Activated CD8-positive, alpha-beta memory T cell treated with anti-CD3 and anti-CD28 coated beads for 48 hours (primary cell): ENCODE data around the gene BRME1.

Experiments
- DNase-seq, 3 experiments: peaks; one replicate each; pipeline ENCODE4 v3.0.0-alpha.2; 2020; ENCODE audit warnings: low read depth in 2 of 3, low spot score in 2 of 3

Gene BRME1

GRCh38 chr19:13888281-13888680 lies 17.6 kb downstream of the BRME1 start:
- DNase-seq, result no peak

DNA sequence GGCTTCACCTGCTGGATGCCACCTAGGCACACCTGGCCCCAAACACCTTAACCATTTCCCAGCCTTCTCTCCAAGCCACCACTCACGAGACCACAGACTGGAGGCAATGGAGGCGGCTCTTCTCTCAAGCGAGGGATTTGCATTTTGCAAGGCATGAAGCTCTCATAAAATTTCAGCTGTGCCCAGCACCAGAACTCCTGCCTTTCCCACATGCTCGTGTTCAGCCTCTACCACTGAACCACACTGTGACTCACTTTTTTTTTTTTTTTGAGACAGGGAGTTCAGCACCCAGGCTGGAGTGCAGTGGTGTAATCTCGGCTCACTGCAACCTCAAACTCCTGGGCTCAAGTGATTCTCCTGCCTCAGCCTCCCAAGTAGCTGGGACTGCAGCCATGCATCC lies 18.4 kb downstream of the BRME1 start:
- no peak for DNase-seq

- no peak for DNase-seq
Observed at GRCh38 chr19:13887018-13887436, 18.9 kb downstream of the BRME1 start.

DNA sequence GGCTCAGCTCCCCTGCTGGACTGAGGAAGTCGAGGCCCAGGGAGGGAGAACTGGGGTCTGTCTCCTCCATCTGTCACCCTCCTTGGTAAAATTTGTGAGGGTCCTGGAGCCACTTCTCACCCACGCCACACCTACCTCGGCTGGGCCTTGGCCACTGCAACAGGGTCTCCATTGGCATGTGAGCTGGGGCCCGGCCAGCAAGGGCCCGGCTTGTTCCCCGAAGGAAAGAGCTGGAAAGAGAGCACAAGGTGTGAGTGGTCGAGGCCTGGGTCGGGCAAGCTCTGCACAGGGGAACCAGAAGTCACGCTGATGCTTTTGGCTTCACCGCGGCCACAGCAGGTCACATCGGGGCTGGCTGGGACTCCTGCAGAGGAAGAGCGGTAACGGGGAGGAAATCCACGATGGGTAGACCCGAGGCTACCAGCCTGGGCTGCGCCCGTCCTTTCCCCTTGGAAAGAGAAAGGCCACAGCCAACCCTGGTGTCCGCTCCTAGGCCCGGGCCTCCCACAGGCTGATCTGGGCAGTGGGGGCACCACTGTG lies 20.0 kb downstream of the BRME1 start:
- no peak for DNase-seq

GRCh38 chr19:13884726-13885591 lies 21.0 kb downstream of the BRME1 start:
- DNase-seq, result no peak

DNA sequence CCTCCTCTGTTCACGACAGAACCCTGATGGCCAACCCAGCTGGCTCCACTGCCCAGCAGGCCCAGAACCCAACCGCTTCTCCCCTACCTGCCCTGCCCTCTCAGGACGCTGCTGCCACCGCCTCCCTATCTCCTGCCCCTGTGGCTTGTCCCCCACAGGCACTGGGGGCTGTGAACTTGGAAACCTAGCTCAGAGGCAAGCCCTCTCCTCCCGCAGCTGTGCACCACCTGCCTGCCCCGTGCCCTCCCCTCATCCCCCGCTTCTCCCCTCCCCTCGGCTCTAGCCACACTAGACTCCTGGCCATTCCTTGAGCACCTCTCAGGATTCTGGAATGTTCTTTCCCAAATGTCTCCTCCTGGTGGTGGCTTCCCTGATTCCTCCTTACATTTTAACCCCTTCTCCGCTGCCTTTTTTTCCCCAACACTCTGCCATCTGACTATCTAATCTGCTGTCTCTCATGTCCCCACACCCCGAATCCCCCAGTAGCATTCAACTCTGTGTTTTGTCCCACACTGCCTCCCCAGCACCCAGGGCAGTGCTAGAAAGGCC lies 22.3 kb downstream of the BRME1 start:
- DNase-seq, result no peak

DNA sequence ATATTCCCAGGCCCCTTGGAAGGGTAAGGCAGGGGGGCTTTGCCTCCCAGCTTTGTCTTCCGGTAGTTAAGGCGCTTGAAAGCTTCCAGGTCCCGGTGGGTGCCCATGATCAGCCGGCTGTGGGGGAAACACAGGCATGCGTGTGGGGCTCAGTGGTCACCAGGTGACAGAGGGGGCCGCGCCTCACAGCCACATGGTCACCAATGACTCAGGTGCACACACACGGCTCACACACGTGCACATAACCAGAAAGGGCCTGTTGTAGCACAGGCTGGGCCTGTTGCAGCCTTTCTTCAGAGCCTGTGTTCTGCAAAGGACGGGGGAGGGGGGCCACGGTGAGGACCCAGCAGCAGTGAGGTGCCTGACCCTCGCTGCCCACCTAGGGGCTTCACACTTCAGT lies 23.1 kb downstream of the BRME1 start:
- DNase-seq, result no peak

DNA sequence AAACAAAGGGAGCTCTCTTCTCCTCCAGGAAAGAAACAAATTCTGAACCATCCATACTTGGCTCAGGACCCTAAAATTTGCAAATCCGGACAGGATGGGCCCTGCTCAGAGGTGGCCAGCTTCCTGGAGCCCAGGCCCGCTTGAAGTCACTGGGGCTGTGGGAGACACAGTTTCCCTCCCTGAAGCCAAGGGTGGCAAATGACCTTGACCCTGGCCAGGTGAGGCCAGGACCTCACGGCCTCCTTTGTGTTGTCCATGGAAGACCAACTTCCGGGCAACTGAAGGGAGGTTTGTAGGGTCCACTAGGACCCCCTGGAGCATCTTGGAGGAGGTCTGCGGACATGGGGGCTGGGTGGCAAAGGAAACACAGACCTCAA lies 23.5 kb downstream of the BRME1 start:
- no peak for DNase-seq

DNA sequence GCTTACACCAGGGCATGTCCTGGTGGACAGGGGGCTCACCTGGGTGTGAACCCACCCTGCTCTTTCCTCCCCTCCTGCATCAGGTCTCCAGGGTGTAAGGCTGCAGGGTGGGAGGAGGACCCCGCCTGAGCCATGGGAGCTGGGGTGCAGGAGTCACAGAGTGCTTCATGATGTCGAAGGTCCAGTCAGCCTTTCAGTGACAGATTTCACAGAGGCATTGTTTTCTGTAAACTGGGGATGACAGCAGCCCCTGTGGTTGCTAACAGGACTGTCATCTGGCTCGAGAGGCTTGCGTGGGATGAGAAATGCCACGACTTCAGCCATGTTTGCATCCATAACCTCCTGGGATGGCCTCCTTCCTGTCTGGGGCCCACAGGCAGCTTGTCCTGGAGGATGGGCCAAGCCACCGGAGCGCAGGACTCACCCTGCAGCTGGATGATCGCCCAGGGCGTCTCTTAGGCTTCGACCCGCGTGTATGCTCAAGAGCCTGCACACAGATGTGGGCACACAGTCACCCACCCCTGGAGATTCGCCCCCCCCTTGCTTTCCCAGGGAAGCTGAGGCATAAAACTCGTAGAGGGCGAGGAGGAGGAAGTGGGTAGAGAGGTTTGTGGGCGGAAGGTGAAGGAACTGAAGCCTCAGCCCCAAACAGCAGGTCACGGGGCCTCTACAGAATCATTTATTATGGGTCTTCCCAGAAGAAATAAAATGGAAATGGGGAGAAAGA lies 24.1 kb downstream of the BRME1 start:
- no peak for DNase-seq

- no peak for DNase-seq
Observed at GRCh38 chr19:13881251-13881691, 24.6 kb downstream of the BRME1 start.

- peak; percentile 98 to 99 (median 98) for DNase-seq
Observed at GRCh38 chr19:13880059-13881043, 25.6 kb downstream of the BRME1 start.

DNA sequence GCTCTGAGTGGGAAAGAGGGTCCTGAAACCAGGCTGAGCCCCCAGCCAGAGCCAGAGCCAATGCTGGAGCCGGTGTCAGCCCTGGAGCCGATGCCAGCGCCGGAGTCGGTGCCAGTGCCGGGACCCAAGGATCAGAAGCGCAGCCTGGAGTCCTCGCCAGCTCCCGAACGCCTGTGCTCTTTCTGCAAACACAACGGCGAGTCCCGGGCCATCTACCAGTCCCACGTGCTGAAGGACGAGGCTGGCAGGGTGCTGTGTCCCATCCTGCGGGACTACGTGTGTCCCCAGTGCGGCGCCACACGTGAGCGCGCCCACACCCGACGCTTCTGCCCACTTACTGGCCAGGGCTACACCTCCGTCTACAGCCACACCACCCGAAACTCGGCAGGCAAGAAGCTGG lies 28.6 kb downstream of the BRME1 start:
- DNase-seq, result no peak

GRCh38 chr19:13876834-13877233 lies 29.1 kb downstream of the BRME1 start, which contains the start of gene NANOS3:
Gene NANOS3 (plus strand): TSS chr19:13877134. CDS start chr19:13877249, 115 bp downstream.
- no peak for DNase-seq

DNA sequence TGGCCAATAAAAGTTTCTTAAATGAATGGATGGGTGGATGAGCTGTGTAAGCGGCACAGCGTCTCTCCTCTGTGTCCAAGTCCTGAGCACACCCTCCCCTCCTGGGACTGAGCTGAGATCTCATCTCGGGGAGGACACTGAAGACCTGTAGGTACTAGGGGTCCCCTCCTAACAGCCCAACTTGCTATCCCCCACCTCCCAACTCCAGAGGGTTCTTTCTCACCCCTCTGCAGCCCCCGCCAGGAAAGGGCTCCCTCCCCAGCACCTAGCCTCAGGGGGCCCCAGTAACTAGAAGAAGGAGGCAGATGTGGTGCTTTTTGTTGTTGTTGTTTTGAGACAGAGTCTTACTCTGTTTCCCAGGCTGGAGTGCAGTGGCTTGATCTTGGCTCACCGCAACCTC lies 30.1 kb downstream of the BRME1 start:
- no peak for DNase-seq

- DNase-seq, result no peak
Observed at GRCh38 chr19:13873834-13874515, 31.9 kb downstream of the BRME1 start.

GRCh38 chr19:13872695-13873389 lies 33.1 kb downstream of the BRME1 start:
- DNase-seq, result no peak

GRCh38 chr19:13872339-13872694 lies 33.6 kb downstream of the BRME1 start:
- DNase-seq, result no peak

GRCh38 chr19:13870873-13871272 lies 35.0 kb downstream of the BRME1 start:
- no peak for DNase-seq

GRCh38 chr19:13869281-13869680 lies 36.6 kb downstream of the BRME1 start:
- no peak for DNase-seq
